Measurements from ENCODE around the gene TEC. TPM values are rescaled to one million over a fixed set of nuclear protein-coding genes. Genes with fewer than 3 reads are reported as not detected.

Gene TEC
- total and polyA plus RNA-seq, 9 of the 15 experiments (the other 6 are each of a cell fraction or from before 2014, with no cell fraction given): 5.3 to 14.7 (median 8.8) TPM

DNA sequence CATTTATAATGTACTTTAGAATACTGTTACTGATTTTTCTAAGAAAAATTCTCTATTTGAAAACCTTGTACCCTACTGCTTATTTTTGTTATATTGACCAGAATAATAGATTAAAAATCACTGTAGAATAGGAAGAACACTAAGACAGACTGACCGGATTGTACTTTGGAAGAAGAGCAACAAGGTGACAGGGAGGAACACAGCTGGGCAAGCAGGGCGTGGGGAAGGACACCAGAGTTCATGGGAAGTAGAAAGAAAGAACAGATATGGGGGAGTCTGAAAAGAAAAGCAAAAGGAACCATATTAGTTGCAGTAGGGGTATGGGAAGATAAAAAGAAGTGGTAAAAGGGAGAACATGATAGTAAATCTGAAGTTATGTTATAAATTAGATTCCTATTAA lies 174.2 kb downstream of the TEC start (continued):
- TF ChIP-seq, protein P1, sequence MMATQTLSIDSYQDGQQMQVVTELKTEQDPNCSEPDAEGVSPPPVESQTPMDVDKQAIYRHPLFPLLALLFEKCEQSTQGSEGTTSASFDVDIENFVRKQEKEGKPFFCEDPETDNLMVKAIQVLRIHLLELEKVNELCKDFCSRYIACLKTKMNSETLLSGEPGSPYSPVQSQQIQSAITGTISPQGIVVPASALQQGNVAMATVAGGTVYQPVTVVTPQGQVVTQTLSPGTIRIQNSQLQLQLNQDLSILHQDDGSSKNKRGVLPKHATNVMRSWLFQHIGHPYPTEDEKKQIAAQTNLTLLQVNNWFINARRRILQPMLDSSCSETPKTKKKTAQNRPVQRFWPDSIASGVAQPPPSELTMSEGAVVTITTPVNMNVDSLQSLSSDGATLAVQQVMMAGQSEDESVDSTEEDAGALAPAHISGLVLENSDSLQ (IDR thresholded peaks at IDR 0.05): no peak
- TF ChIP-seq MCM2 (IDR thresholded peaks at IDR 0.05; ENCODE audit: low read depth) (no peak), SRSF1 (IDR thresholded peaks at IDR 0.05; ENCODE audit: low read depth, low read length) (no peak), ZNF165 (CRISPR knock-in tag; IDR thresholded peaks at IDR 0.05; ENCODE audit: borderline replicate concordance) (no peak), MAFK (IDR thresholded peaks at IDR 0.05; ENCODE audit: low read length) (no peak), TEAD2 (tag; IDR thresholded peaks at IDR 0.05) (no peak), CXXC5 (CRISPR knock-in tag; IDR thresholded peaks at IDR 0.05) (no peak), FOXJ2 (tag; IDR thresholded peaks at IDR 0.05) (no peak)
- TF ChIP-seq, protein P2, sequence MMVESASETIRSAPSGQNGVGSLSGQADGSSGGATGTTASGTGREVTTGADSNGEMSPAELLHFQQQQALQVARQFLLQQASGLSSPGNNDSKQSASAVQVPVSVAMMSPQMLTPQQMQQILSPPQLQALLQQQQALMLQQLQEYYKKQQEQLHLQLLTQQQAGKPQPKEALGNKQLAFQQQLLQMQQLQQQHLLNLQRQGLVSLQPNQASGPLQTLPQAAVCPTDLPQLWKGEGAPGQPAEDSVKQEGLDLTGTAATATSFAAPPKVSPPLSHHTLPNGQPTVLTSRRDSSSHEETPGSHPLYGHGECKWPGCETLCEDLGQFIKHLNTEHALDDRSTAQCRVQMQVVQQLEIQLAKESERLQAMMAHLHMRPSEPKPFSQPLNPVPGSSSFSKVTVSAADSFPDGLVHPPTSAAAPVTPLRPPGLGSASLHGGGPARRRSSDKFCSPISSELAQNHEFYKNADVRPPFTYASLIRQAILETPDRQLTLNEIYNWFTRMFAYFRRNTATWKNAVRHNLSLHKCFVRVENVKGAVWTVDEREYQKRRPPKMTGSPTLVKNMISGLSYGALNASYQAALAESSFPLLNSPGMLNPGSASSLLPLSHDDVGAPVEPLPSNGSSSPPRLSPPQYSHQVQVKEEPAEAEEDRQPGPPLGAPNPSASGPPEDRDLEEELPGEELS (CRISPR knock-in tag; IDR thresholded peaks at IDR 0.05; ENCODE audit: borderline replicate concordance): no peak
- TF ChIP-seq, protein P3, sequence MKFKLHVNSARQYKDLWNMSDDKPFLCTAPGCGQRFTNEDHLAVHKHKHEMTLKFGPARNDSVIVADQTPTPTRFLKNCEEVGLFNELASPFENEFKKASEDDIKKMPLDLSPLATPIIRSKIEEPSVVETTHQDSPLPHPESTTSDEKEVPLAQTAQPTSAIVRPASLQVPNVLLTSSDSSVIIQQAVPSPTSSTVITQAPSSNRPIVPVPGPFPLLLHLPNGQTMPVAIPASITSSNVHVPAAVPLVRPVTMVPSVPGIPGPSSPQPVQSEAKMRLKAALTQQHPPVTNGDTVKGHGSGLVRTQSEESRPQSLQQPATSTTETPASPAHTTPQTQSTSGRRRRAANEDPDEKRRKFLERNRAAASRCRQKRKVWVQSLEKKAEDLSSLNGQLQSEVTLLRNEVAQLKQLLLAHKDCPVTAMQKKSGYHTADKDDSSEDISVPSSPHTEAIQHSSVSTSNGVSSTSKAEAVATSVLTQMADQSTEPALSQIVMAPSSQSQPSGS (CRISPR knock-in tag; IDR thresholded peaks at IDR 0.05): no peak

Data from K562 (cell line).